ENCODE data around the gene TBX15.

GRCh38 chr1:118993700-118994026, 5.5 kb upstream of the TBX15 start:
- TF ChIP-seq CTCF (IDR thresholded peaks at IDR 0.05; ENCODE audit: low read depth, low read length): no peak
- no peak for TF ChIP-seq EZH2phosphoT487 (IDR thresholded peaks at IDR 0.05; ENCODE audit: low read depth)

Measured in OCI-LY3 (cell line).